MG63 (cell line): Measurements from ENCODE around the gene FOXN4. TPM values are rescaled to one million over a fixed set of nuclear protein-coding genes. Genes with fewer than 3 reads are reported as not detected.

Experiments
- total RNA-seq: library from RNA; depleted of rRNA; stranded (reverse); fragments of >200 nt; shearing (Covaris generic); gene quantifications from 2 replicates; pipeline ENCODE4 v1.2.3, GENCODE V29; 2014; ENCODE audit warnings: low replicate concordance; rRNA removed

FOXN4 gene
- total RNA-seq, 1 experiment from 2014 or later: not detected

Other genes with a start within 250 kb of the FOXN4 start
- gene ALKBH2, start 215.8 kb downstream of the FOXN4 start, total RNA-seq: 46.7 and 54.9 TPM in 2 replicates
- gene UNG, start 211.7 kb downstream of the FOXN4 start, total RNA-seq: 67.5 and 80.9 TPM in 2 replicates
- gene ACACB, start 192.7 kb downstream of the FOXN4 start, total RNA-seq: 0.20 and 2.9 TPM in 2 replicates
- not detected in 2 replicates for gene MYO1H, start 38.6 kb upstream of the FOXN4 start, total RNA-seq
- 92.0 and 101 TPM in 2 replicates for gene KCTD10, start 168.0 kb upstream of the FOXN4 start, total RNA-seq
- gene UBE3B, start 168.3 kb upstream of the FOXN4 start, total RNA-seq: 12.9 and 18.8 TPM in 2 replicates